HG03520 (cell line): Measurements from ENCODE around the gene BABAM2.
A peak's percentile ranks its signal among the peaks of the same experiment; 100 is the strongest.
"Not testable (repeated sequence)": the region's sequence is repeated elsewhere in the genome, so short reads cannot be mapped to it uniquely, and the experiment has no call there.

Experiments
- ATAC-seq: cut with Tn5 transposase; IDR thresholded peaks from one replicate; pipeline ENCODE4 v1.9.1; 2021; ENCODE audit warnings: mild to moderate bottlenecking, moderate library complexity; ENCODE audit not compliant: unreplicated experiment

BABAM2 gene

GRCh38 chr2:27890146-27890923 is at the start of gene BABAM2, which contains the start of gene RBKS:
Gene BABAM2 (plus strand): TSS chr2:27890729. CDS start chr2:27894557, 3,828 bp downstream.
Gene RBKS (minus strand): TSS chr2:27890387. CDS start chr2:27890345, 42 bp downstream.
- ATAC-seq: peak; percentile 61

DNA sequence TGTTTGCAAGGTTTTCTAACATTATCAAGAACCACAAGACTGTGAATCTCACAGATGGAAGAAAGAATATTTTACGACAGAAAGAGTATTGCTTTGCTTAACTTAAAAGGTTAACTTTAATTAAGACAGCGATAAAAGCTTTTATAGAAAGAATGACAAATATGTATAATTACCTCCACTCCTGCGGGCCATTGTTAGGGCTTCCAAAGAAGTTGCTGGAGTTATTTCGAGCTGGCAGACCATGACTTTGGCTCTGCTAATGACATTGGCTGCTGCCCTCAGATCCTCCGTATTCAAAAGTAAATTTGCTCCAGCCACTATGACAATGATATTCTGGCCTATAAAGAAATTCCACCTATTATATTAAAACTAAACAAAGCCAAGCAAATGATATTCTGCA is 47.6 kb upstream of the BABAM2 start:
- ATAC-seq: no peak

GRCh38 chr2:27843992-27844391 is 46.5 kb upstream of the BABAM2 start:
- ATAC-seq: no peak

DNA sequence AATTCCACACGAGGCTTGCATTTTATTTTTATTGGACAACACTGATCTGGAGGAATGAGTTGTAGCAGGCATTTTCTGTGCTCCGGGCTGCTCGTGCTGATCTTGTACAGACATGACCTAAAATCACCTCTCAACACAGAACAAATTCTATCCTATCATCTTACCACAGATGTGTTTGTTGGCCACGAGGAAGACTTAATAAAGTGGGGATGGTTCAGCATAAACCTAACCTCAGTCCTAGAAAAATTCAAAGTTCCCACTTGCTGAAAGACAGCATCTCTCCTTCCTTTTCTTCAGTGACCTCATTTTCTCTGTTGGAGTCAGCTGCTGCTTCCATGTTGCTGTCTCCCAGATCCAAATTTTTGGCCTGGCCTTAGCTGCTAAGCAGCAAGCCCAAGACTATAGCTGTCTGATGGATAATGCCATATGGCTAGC is 45.7 kb upstream of the BABAM2 start:
- no peak for ATAC-seq

DNA sequence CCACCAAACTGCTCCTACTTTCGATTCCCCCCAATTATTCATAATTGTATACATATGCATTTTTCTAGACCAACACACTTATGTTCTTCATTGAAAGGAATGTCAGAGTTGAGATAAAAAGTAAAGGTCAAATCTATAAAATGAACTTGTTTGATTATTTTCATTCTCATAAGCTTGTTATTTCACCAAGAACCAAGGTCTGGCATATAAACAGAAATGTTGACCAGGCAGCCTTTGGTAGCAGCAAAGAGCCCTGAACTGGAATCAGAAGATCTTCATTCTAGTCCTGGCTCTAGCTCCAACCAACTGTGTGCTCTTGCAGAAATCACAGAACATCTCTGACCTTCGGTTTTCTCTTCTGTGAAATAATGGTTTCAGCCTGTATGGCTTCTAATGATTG is 43.2 kb upstream of the BABAM2 start:
- no peak for ATAC-seq

DNA sequence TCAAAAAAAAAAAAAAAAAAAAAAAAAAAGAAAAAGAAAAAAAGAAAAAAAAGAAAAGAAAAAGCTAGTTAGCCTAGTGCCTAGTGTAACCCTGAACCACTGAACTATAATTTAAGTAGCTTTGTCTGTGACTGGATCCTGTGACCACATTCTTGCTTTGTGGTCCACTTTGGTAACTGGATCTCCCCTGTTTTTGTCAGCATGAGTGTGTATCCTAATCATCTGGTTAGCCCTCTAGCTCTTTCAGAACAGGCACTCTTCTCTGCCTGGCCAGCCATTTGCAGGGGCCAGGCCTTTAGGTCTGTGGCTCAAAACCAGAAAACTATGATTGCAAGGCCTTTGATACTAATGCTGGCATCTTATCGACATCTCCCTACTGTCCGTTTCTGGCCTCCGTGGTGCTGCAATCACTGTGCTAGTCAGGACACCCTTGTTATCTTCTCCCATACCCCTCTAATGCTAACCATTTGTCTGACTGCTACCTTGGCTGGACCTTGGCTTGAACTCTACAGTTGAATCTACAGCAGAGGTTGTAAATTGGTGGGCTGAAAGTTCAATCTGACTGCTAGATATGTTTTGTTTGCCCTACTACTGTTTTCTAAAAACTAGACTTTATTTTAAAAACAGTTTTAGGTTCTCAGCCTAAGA is 40.8 kb upstream of the BABAM2 start:
- no peak for ATAC-seq

- no peak for ATAC-seq
Observed at GRCh38 chr2:27852691-27853090, 37.8 kb upstream of the BABAM2 start.

- ATAC-seq: no peak
Observed at GRCh38 chr2:27854229-27854862, 36.2 kb upstream of the BABAM2 start.

- ATAC-seq: no peak
Observed at GRCh38 chr2:27855476-27855875, 35.1 kb upstream of the BABAM2 start.

- no peak for ATAC-seq
Observed at GRCh38 chr2:27856386-27856785, 34.1 kb upstream of the BABAM2 start.

GRCh38 chr2:27856956-27857355 is 33.6 kb upstream of the BABAM2 start:
- no peak for ATAC-seq

- no peak for ATAC-seq
Observed at GRCh38 chr2:27857417-27858172, 32.9 kb upstream of the BABAM2 start.

- ATAC-seq: no peak
Observed at GRCh38 chr2:27860111-27860510, 30.4 kb upstream of the BABAM2 start.

DNA sequence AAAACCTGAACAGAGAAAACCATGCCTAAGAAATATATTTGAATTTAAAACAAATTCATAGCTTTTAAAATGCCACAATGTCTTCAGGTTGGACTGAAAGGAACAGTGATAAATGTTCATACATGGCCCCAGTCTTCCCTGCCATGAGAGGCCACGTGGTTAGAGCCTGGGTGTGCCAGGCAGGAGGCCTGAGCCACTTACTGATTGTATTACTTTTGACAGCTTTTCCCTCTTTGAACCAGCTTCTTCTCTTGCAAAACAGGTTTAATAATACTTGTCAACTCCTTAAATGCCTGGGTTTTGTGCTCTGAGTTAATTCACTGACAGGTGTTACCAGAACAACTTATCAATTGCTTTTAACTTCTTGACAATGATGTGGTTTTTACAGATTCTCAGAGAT is 27.4 kb upstream of the BABAM2 start:
- ATAC-seq: no peak

DNA sequence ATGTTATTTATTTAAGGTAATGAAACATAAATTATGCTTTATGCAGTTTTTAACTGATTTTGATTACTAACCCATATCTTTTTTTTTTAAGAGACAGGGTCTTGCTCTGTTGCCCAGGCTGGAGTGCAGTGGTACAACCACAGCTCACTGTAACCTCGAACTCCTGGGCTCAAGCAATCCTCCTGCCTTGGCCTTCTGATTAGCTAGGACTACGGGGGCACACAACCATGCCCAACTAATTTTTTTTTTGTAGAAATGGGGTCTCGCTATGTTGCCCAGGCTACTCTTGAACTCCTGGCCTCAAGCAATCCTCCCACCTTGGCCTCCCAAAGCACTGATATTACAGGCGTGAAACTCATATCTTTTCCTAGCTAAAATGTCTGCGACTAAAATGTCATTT is 26.6 kb upstream of the BABAM2 start:
- not testable (repeated sequence) for ATAC-seq

- ATAC-seq: no peak
Observed at GRCh38 chr2:27866237-27866636, 24.3 kb upstream of the BABAM2 start.

DNA sequence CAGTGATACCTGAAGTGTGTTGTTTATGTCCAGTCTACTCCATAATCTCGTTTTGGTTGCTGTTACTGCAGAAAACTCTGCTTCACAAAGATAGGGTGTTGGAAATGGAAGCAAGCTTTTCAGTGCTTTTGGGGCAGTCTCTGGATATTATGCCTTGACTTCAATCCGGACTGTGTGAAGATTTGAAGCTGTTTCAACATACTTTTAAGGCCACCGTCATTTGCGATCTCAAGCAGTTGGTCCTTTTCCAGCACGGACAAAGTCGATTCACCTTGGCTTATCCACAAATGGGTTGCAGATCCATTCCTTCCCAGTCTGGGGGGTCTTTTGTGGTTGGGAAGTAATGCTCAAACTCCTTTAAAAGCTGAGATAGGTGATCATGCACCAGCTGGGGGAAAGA is 20.8 kb upstream of the BABAM2 start:
- no peak for ATAC-seq

- ATAC-seq: no peak
Observed at GRCh38 chr2:27870724-27871123, 19.8 kb upstream of the BABAM2 start.

GRCh38 chr2:27871802-27872201 is 18.7 kb upstream of the BABAM2 start:
- ATAC-seq: no peak

DNA sequence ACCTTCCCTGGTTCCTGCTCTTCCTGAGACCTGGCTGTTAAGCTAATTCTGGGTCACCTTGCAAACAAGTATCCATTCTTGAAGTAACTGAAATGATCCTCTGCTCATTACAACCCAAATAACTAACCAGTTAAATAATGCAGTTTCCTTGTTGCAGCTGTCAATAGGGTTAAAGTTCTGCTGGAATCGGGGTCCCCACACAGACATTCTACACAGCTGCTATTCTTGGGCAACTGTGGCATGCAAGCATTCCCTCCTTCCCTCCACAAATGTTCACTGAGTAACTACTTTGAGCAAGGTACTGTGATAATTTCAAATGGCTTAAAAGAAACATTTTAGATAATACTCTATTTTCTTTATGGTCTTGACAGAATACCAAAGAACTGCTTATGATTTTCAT is 17.4 kb upstream of the BABAM2 start:
- ATAC-seq: no peak
